GM19240 (cell line): ENCODE results near the gene RETREG3.
"Not testable (repeated sequence)": the region's sequence is repeated elsewhere in the genome, so short reads cannot be mapped to it uniquely, and the experiment has no call there.

Experiments used
- DNase-seq: peaks from one replicate; pipeline ENCODE4 v3.0.0; 2011; ENCODE audit warnings: low spot score; ENCODE audit not compliant: insufficient read length

RETREG3 gene, protein sequence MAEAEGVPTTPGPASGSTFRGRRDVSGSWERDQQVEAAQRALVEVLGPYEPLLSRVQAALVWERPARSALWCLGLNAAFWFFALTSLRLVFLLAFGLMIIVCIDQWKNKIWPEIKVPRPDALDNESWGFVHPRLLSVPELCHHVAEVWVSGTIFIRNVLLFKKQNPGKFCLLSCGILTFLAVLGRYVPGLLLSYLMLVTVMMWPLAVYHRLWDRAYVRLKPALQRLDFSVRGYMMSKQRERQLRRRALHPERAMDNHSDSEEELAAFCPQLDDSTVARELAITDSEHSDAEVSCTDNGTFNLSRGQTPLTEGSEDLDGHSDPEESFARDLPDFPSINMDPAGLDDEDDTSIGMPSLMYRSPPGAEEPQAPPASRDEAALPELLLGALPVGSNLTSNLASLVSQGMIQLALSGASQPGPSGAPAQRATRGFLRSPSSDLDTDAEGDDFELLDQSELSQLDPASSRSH

GRCh38 chr17:42609182-42609813 lies at the start of gene RETREG3, which contains the start of gene TUBG1:
RETREG3 (minus strand) TSS chr17:42609374; CDS start chr17:42609324, 50 bp downstream.
TUBG1 (plus strand) TSS chr17:42609683; CDS start chr17:42609738, 55 bp downstream.
- DNase-seq = peak; percentile 96

DNA sequence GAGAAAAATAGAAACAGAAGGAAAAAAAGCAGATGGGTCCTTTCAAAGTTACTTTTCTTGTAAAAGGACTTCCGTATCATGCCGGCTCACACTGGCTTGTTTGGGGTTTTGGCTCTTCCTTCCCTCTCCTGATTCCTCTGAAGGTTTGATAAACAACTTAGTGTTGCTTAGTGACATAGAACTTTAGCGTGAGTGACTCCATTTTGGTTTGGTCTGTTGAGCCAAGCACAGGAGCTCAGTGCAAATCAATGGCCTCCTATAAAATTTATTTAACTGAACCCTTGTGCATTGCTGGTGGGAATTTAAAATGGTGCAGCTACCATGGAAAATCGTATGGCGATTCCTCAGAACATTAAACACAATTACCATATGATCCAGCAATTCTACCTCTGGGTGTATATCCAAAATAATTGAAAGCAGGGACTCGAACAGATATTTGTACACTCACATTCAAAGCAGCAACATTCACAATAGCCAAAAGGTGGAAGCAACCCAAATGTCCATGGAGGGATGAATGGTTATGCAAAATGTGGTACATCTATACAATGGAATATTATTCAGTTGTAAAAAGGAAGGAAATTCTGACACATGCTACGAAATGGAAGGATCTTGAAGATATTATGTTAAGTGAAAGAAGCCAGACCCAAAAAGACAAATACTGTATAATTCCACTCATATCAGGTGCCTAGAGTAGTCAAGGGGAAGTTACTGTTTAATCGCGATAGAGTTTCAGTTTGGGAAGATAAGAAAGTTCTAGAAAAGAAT lies 48.8 kb upstream of the RETREG3 start:
- DNase-seq = no peak

- no peak for DNase-seq
Observed at GRCh38 chr17:42655528-42655927, 46.4 kb upstream of the RETREG3 start.

- DNase-seq = no peak
Observed at GRCh38 chr17:42653179-42654124, 44.3 kb upstream of the RETREG3 start.

GRCh38 chr17:42651392-42651791 lies 42.2 kb upstream of the RETREG3 start:
- no peak for DNase-seq

DNA sequence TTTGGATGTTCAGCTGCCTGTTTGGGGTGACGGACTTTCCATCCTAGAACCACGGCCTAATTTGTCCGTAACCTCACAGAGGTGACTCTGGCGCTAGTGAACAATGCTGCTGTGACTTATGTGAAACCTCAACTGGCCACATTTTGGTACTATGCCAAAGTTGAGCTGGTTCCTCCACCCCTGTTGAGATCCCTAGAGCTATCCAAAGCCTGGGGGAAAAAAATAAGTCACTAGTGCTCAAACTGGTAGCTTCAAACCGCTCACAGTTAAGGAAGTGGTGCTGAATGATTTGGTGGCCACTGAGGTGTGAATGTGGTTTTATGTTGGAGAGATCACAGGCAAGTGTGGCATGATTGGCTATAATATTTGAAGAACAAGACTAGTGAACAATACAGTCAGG lies 38.6 kb upstream of the RETREG3 start:
- DNase-seq = no peak

GRCh38 chr17:42642336-42642735 lies 33.2 kb upstream of the RETREG3 start:
- no peak for DNase-seq

DNA sequence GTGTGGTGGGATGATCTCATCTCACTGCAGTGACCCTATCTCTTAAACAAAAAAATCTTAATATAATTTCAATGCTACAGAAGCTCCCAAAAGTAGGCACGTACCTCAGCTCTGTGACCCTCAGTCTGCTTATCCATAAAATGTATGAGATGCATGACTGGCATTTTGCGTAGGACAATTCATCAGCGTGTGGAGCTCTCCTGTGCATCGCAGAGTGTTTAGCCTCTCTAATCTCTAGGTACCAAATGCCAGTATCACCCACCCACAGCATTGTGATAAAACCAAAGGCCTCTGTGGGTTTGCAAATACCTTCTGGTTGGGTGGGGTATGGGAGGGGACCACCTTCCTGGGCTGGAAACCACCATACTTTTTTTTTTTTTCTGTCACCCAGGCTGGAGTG lies 30.9 kb upstream of the RETREG3 start:
- DNase-seq = no peak

- DNase-seq = no peak
Observed at GRCh38 chr17:42639525-42640113, 30.4 kb upstream of the RETREG3 start.

DNA sequence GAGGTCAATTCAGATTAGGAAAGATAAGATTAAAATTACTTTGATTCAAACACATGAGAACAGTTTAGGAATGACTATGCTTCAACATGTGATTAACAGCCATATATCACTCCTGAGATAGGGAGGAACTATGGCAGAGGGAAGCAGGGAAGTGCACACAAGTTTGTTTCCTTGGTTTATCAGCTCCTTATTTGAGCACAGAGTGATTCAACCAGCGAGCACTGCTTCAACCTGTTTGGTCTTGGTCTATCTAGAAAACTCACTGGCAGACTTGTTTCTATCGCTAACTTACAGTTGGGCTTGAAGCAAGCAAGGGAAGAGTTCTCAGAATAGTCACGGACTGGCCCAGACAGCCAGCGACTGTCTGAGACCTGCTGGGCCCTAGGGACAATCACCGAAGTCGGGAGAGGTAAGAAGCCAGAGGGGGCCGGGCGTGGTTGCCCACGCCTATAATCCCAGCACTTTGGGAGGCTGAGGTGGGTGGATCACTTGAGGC lies 23.8 kb upstream of the RETREG3 start:
- no peak for DNase-seq

- DNase-seq = no peak
Observed at GRCh38 chr17:42629411-42630009, 20.3 kb upstream of the RETREG3 start.

GRCh38 chr17:42627032-42627764 lies 18.0 kb upstream of the RETREG3 start:
- DNase-seq = not testable (repeated sequence)

- DNase-seq = no peak
Observed at GRCh38 chr17:42623732-42624596, 14.8 kb upstream of the RETREG3 start.

DNA sequence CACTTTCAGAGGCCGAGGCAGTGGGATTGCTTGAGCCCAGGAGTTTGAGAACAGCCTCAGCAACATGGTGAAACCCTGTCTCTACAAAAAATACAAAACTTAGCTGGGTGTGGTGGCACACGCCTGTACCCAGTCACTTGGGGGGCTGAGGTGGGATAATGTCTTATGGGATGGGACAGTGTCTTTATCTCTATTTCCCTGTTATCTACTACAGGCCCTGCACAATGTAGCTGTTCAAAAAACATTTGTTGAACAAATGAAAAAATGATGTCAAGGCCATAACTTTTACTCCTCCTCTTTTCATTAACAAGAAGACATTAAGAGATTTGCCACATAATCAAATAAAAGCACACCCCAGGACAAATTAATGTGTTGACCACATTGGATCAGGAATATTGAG lies 14.1 kb upstream of the RETREG3 start:
- no peak for DNase-seq

- DNase-seq = not testable (repeated sequence)
Observed at GRCh38 chr17:42621987-42622386, 12.8 kb upstream of the RETREG3 start.

- peak; percentile 85 for DNase-seq
Observed at GRCh38 chr17:42618442-42619150, 9.4 kb upstream of the RETREG3 start.

GRCh38 chr17:42617956-42618431 lies 8.8 kb upstream of the RETREG3 start:
- DNase-seq = no peak
